ENCODE results near the gene PAEP. TPM values are rescaled to one million over a fixed set of nuclear protein-coding genes. Genes with fewer than 3 reads are reported as not detected.

The PAEP gene
- total and polyA plus RNA-seq, 2 experiments from 2014 or later, result not detected

DNA sequence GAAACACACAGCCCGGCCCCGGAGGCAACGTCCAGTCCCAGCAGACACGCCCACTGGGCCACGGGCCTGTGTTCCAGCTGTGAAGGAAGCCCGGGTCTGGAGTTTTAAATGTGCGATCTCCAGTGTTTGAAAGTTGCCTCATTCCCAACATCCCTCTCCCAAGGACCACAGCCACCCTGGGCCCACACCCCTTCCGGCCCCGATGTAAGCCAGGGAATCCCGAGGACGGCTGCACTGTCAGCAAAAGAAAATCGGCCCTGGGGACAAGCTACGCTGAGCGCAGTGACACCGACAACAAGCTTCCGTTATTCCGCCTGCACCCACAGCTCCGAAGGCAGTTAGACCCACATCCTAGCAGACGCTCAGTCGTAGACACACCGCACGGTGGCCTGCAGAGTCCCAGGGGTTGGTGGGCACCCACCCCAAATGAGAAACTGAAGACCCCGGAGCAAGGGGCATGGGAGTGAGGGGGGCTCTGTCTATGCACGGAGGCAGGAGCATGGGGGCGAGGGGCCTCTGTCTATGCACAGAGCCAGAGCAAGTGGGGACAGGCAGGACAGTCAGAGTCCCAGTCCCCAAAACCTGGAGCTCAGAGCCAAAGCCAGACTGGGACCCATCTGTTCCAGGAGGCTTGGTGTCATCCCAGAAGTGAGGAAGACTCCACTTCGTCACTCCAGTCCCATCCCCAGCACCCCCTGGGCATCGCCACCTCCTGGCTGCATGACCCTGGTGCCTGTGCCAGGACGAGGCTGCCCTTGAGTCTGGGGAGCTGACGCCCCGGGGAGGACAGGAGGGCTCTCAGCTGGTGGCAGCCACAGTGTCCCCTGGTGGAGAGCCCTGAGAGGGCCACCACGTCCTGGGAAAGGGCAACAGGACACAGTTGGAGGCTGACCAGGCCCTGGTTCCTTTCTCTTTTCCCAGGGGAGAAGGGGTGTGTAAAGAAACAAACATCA, 54.4 kb downstream of the PAEP start:
- no peak overlapping the region for H3K4me2 ChIP-seq (ENCODE audit: unreplicated experiment)
- no peak for TF ChIP-seq EZH2phosphoT487 (IDR thresholded peaks at IDR 0.05; ENCODE audit: insufficient read depth, low read depth)
- no peak for TF ChIP-seq EZH2 (IDR thresholded peaks at IDR 0.05; ENCODE audit: insufficient read depth, poor library complexity, severe bottlenecking)
- H3K9me2 ChIP-seq (ENCODE audit: insufficient read depth), result no peaks in the 10 kb centered on the region
- no peaks in the 10 kb centered on the region for H3K9me3 ChIP-seq (ENCODE audit: low read depth)
- in situ Hi-C loops (cut with MboI), result no loop called here
- H3K9ac ChIP-seq, result no peak overlapping the region
- no peaks in the 10 kb centered on the region for H3K27me3 ChIP-seq (replicated peaks; ENCODE audit: insufficient read depth)
- DNase-seq, result no peak
- 47 to 49% methylated on average over 31 of the region's 31 CpGs for WGBS, 2 experiments (ENCODE audit: low coverage in 1 of 2, low lambda C conversion rate in 2 of 2, missing lambda C conversion rate in 2 of 2)
- H4K20me1 ChIP-seq (ENCODE audit: insufficient read depth), result no peaks in the 10 kb centered on the region
- H3K79me2 ChIP-seq (ENCODE audit: insufficient read depth), result no peaks in the 10 kb centered on the region
- no peaks in the 10 kb centered on the region for H3K4me1 ChIP-seq (ENCODE audit: insufficient read depth)
- H3K4me3 ChIP-seq, result no peak overlapping the region
- H2AFZ ChIP-seq, result no peak overlapping the region
- H3K36me3 ChIP-seq (ENCODE audit: low read depth), result no peaks in the 10 kb centered on the region
- H3K27ac ChIP-seq, result no peak overlapping the region
- H3F3A ChIP-seq (ENCODE audit: insufficient read depth), result no peaks in the 10 kb centered on the region

Other genes with a start within 250 kb of the PAEP start
- gene PPP1R26, start 82.0 kb upstream of the PAEP start, total RNA-seq (2014; rRNA removed; shearing (Covaris generic)), result 13.4 and 19.2 TPM in 2 replicates
- gene PPP1R26, start 82.0 kb upstream of the PAEP start, polyA plus RNA-seq (2016; fragmentation: Nextera tagmentation; extraction: Ambion mirVana), result 2.2 and 3.4 TPM in 2 replicates
- gene MRPS2, start 61.1 kb upstream of the PAEP start, total RNA-seq (2014; rRNA removed; shearing (Covaris generic)), result 32.2 and 45.3 TPM in 2 replicates
- 51.7 and 55.3 TPM in 2 replicates for gene MRPS2, start 61.1 kb upstream of the PAEP start, polyA plus RNA-seq (2016; fragmentation: Nextera tagmentation; extraction: Ambion mirVana)
- not detected in 2 replicates for gene LCN1, start 40.3 kb upstream of the PAEP start, total RNA-seq (2014; rRNA removed; shearing (Covaris generic))
- gene LCN1, start 40.3 kb upstream of the PAEP start, polyA plus RNA-seq (2016; fragmentation: Nextera tagmentation; extraction: Ambion mirVana), result not detected in 2 replicates
- not detected in 2 replicates for gene OBP2A, start 15.6 kb upstream of the PAEP start, total RNA-seq (2014; rRNA removed; shearing (Covaris generic))
- gene OBP2A, start 15.6 kb upstream of the PAEP start, polyA plus RNA-seq (2016; fragmentation: Nextera tagmentation; extraction: Ambion mirVana), result not detected in 2 replicates
- not detected in 2 replicates for gene GLT6D1, start 77.8 kb downstream of the PAEP start, total RNA-seq (2014; rRNA removed; shearing (Covaris generic))
- gene GLT6D1, start 77.8 kb downstream of the PAEP start, polyA plus RNA-seq (2016; fragmentation: Nextera tagmentation; extraction: Ambion mirVana), result not detected in 2 replicates
- not detected in 2 replicates for gene LCN9, start 101.6 kb downstream of the PAEP start, total RNA-seq (2014; rRNA removed; shearing (Covaris generic))
- not detected in 2 replicates for gene LCN9, start 101.6 kb downstream of the PAEP start, polyA plus RNA-seq (2016; fragmentation: Nextera tagmentation; extraction: Ambion mirVana)
- gene SOHLH1, start 137.7 kb downstream of the PAEP start, total RNA-seq (2014; rRNA removed; shearing (Covaris generic)), result not detected in 2 replicates
- gene SOHLH1, start 137.7 kb downstream of the PAEP start, polyA plus RNA-seq (2016; fragmentation: Nextera tagmentation; extraction: Ambion mirVana), result not detected in 2 replicates
- not detected in 2 replicates for gene KCNT1, start 140.4 kb downstream of the PAEP start, total RNA-seq (2014; rRNA removed; shearing (Covaris generic))
- not detected in 2 replicates for gene KCNT1, start 140.4 kb downstream of the PAEP start, polyA plus RNA-seq (2016; fragmentation: Nextera tagmentation; extraction: Ambion mirVana)

Measured in GM23248 (cell line).